ENCODE measurements around the gene FAM53B. TPM values are rescaled to one million over a fixed set of nuclear protein-coding genes. Genes with fewer than 3 reads are reported as not detected.
"Not testable (repeated sequence)": the region's sequence is repeated elsewhere in the genome, so short reads cannot be mapped to it uniquely, and the experiment has no call there.

The FAM53B gene
- total RNA-seq, 2 donors from 2014 or later: 43.3 to 45.2 TPM

DNA sequence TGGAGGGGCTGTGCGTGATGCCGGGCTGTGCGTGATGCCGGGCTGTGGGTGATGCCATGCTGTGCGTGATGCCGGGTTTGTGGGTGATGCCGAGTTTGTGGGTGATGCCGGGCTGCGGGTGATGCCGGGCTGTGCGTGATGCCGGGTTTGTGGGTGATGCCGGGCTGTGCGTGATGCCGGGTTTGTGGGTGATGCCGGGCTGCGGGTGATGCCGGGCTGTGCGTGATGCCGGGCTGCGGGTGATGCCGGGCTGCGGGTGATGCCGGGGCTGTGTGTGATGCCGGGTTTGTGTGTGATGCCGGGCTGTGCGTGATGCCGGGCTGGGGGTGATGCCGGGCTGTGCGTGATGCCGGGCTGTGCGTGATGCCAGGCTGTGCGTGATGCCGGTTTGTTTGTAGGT lies 128.9 kb downstream of the FAM53B start:
- no peak overlapping the region for H3K27ac ChIP-seq
- intact Hi-C loops (cut with DNase I): no loop called here
- no peak for DNase-seq
- no peaks in the 10 kb centered on the region for H3K4me1 ChIP-seq
- H3K4me3 ChIP-seq: no peak overlapping the region
- no peak overlapping the region for H3K9ac ChIP-seq (ENCODE audit: low read depth in 2 of 2, low read length in 2 of 2)
- no peaks in the 10 kb centered on the region for H3K9me3 ChIP-seq
- TF ChIP-seq, protein P1, sequence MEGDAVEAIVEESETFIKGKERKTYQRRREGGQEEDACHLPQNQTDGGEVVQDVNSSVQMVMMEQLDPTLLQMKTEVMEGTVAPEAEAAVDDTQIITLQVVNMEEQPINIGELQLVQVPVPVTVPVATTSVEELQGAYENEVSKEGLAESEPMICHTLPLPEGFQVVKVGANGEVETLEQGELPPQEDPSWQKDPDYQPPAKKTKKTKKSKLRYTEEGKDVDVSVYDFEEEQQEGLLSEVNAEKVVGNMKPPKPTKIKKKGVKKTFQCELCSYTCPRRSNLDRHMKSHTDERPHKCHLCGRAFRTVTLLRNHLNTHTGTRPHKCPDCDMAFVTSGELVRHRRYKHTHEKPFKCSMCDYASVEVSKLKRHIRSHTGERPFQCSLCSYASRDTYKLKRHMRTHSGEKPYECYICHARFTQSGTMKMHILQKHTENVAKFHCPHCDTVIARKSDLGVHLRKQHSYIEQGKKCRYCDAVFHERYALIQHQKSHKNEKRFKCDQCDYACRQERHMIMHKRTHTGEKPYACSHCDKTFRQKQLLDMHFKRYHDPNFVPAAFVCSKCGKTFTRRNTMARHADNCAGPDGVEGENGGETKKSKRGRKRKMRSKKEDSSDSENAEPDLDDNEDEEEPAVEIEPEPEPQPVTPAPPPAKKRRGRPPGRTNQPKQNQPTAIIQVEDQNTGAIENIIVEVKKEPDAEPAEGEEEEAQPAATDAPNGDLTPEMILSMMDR (IDR thresholded peaks at IDR 0.05): no peak
- no peaks in the 10 kb centered on the region for H3K27me3 ChIP-seq
- peaks cover 4% of the 10 kb centered on the region for H3K36me3 ChIP-seq

GRCh38 chr10:124614003-124614659 lies 130.0 kb downstream of the FAM53B start:
- H3K4me3 ChIP-seq: no peak overlapping the region
- H3K9ac ChIP-seq (ENCODE audit: low read depth in 2 of 2, low read length in 2 of 2): no peak overlapping the region
- DNase-seq: no peak
- H3K9me3 ChIP-seq: no peaks in the 10 kb centered on the region
- no peak overlapping the region for H3K27ac ChIP-seq
- intact Hi-C loops (cut with DNase I): no loop called here
- peaks cover 4% of the 10 kb centered on the region for H3K36me3 ChIP-seq
- TF ChIP-seq, protein P1 (IDR thresholded peaks at IDR 0.05): no peak
- no peaks in the 10 kb centered on the region for H3K4me1 ChIP-seq
- H3K27me3 ChIP-seq: no peaks in the 10 kb centered on the region

- Histone ChIP-seq H3K27me3 (no peaks in the 10 kb centered on the region), H3K9me3 (no peaks in the 10 kb centered on the region), H3K9ac (ENCODE audit: low read depth in 2 of 2, low read length in 2 of 2) (no peak overlapping the region), H3K36me3 (peaks cover 4% of the 10 kb centered on the region), H3K27ac (no peak overlapping the region), H3K4me3 (no peak overlapping the region), H3K4me1 (no peaks in the 10 kb centered on the region)
- intact Hi-C loops (cut with DNase I): no loop called here
- TF ChIP-seq, protein P1 (IDR thresholded peaks at IDR 0.05): no peak
- no peak for DNase-seq
These were observed 131.3 kb downstream of the FAM53B start for GRCh38 chr10:124612611-124613498.

GRCh38 chr10:124611738-124612137 lies 132.4 kb downstream of the FAM53B start:
- Histone ChIP-seq H3K4me1 (no peaks in the 10 kb centered on the region), H3K27ac (no peak overlapping the region), H3K4me3 (no peak overlapping the region), H3K36me3 (no peaks in the 10 kb centered on the region), H3K27me3 (no peaks in the 10 kb centered on the region), H3K9me3 (no peaks in the 10 kb centered on the region), H3K9ac (ENCODE audit: low read depth in 2 of 2, low read length in 2 of 2) (no peak overlapping the region)
- no peak for DNase-seq
- TF ChIP-seq, protein P1 (IDR thresholded peaks at IDR 0.05): no peak
- intact Hi-C loops (cut with DNase I): no loop called here

GRCh38 chr10:124610851-124611250 lies 133.3 kb downstream of the FAM53B start:
- H3K27ac ChIP-seq: not testable (repeated sequence)

GRCh38 chr10:124610186-124610585 lies 134.0 kb downstream of the FAM53B start:
- H3K27ac ChIP-seq; H3K4me1 ChIP-seq; H3K4me3 ChIP-seq; H3K9me3 ChIP-seq; H3K36me3 ChIP-seq; H3K9ac ChIP-seq (ENCODE audit: low read depth in 2 of 2, low read length in 2 of 2); intact Hi-C loops (cut with DNase I); H3K27me3 ChIP-seq; DNase-seq: not testable (repeated sequence)

More at GRCh38 chr10:124610851-124611250, 133.3 kb downstream of the FAM53B start:
- H3K9me3 ChIP-seq; intact Hi-C loops (cut with DNase I); H3K4me3 ChIP-seq; H3K27me3 ChIP-seq; H3K36me3 ChIP-seq; H3K9ac ChIP-seq (ENCODE audit: low read depth in 2 of 2, low read length in 2 of 2); H3K4me1 ChIP-seq; DNase-seq: not testable (repeated sequence)

Measured in colonic mucosa (tissue), 4 donors.